MM.1S (cell line): Measurements from ENCODE around the gene KCTD11.

Source experiments
- DNase-seq: peaks from one replicate; pipeline ENCODE4 v3.0.0-alpha.2; 2015
- H2AFZ ChIP-seq: fragments of 300-600 bp; sonication (generic); 2 replicates; pipeline ENCODE4 v1.6.0; 2016; ENCODE audit warnings: antibody characterized with exemption, low read length
- H3F3A ChIP-seq: fragments of 300-600 bp; sonication (generic); 2 replicates; pipeline ENCODE4 v1.6.1; 2016; ENCODE audit warnings: mild to moderate bottlenecking, antibody characterized with exemption, low read length, moderate library complexity, mixed read lengths; ENCODE audit not compliant: insufficient read depth
- H3K27ac ChIP-seq: fragments of 300-600 bp; sonication (generic); 2 replicates; pipeline ENCODE4 v1.5.1; 2016; ENCODE audit warnings: mild to moderate bottlenecking, low read length
- H3K27me3 ChIP-seq: fragments of 300-600 bp; sonication (generic); replicated peaks from 2 replicates; pipeline ENCODE4 v1.6.0; 2016; ENCODE audit warnings: low read length; ENCODE audit not compliant: insufficient read depth
- H3K36me3 ChIP-seq: fragments of 300-600 bp; sonication (generic); replicated peaks from 2 replicates; pipeline ENCODE4 v1.6.1; 2016; ENCODE audit warnings: mild to moderate bottlenecking, low read length, mixed read lengths; ENCODE audit not compliant: insufficient read depth
- H3K4me1 ChIP-seq: fragments of 300-600 bp; sonication (generic); 2 replicates; pipeline ENCODE4 v1.6.1; 2016; ENCODE audit warnings: low read length, mixed read lengths
- H3K4me2 ChIP-seq: fragments of 300-600 bp; sonication (generic); 2 replicates; pipeline ENCODE4 v1.6.0; 2016; ENCODE audit warnings: low read depth, low read length
- H3K4me3 ChIP-seq: fragments of 300-600 bp; sonication (generic); 2 replicates; pipeline ENCODE4 v1.5.1; 2016; ENCODE audit warnings: low read length, mixed read lengths
- H3K79me2 ChIP-seq: fragments of 300-600 bp; sonication (generic); 2 replicates; pipeline ENCODE4 v1.6.1; 2016; ENCODE audit warnings: mixed run types, low read length, mixed read lengths
- H3K9ac ChIP-seq: fragments of 300-600 bp; sonication (generic); 2 replicates; pipeline ENCODE4 v1.6.1; 2016; ENCODE audit warnings: low read length, mixed read lengths
- H3K9me2 ChIP-seq: fragments of 300-600 bp; sonication (generic); replicated peaks from 2 replicates; pipeline ENCODE4 v1.6.1; 2016; ENCODE audit warnings: mild to moderate bottlenecking, low read length, mixed read lengths; ENCODE audit not compliant: insufficient read depth
- H3K9me3 ChIP-seq: fragments of 300-600 bp; sonication (generic); replicated peaks from 2 replicates; pipeline ENCODE4 v1.6.1; 2016; ENCODE audit warnings: mild to moderate bottlenecking, low read length, mixed read lengths; ENCODE audit not compliant: insufficient read depth
- H4K20me1 ChIP-seq: fragments of 300-600 bp; sonication (generic); 2 replicates; pipeline ENCODE4 v1.6.1; 2016; ENCODE audit warnings: mild to moderate bottlenecking, low read length, moderate library complexity, mixed read lengths; ENCODE audit not compliant: insufficient read depth
- EZH2 ChIP-seq: fragments of 300-600 bp; sonication (generic); optimal IDR thresholded peaks from 2 replicates; pipeline ENCODE3; 2017; ENCODE audit warnings: low read depth, mild to moderate bottlenecking, antibody characterized with exemption, low read length, mixed read lengths
- EZH2phosphoT487 ChIP-seq: fragments of 300-600 bp; sonication (generic); IDR thresholded peaks from 2 replicates; pipeline ENCODE4 v1.6.1; 2018; ENCODE audit warnings: antibody characterized with exemption, low read length
- TF ChIP-seq, protein P1 (sequence below): fragments of 300-600 bp; sonication (generic); IDR thresholded peaks from 2 replicates; pipeline ENCODE4 v1.5.1; 2016; ENCODE audit warnings: antibody characterized with exemption, low read length, mixed read lengths

Gene KCTD11

DNA sequence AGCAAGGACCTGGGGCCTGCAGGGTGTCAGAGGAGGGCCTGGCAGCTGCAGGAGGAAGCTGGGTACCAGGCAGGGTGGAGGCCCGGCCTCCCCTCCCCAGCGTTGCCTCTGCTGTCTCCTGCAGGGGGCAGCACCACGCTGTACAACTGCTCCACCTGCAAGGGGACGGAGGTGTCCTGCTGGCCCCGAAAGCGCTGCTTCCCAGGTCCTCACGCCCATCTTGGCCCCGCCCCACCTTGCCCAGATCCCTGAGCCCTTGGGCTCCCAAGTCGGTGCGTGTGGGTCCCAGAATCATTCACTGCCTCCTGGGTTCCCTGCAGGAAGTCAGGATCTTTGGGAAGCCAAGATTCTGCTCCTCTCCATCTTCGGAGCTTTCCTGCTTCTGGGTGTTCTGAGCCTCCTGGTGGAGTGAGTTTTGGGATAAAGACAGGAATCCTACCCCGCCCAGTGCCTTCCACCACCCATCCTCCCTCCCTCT is 4.1 kb downstream of the KCTD11 start:
- no peaks in the 10 kb centered on the region for H3K36me3 ChIP-seq
- no peaks in the 10 kb centered on the region for H3K79me2 ChIP-seq
- H3K27me3 ChIP-seq, result peaks cover 7% of the 10 kb centered on the region; the same call in 1 of the 2 replicates
- H3K9ac ChIP-seq, result no peak overlapping the region
- H3K4me1 ChIP-seq, result peaks cover 2% of the 10 kb centered on the region; the same call in 1 of the 2 replicates
- H3K9me2 ChIP-seq, result no peaks in the 10 kb centered on the region
- TF ChIP-seq, protein P1, sequence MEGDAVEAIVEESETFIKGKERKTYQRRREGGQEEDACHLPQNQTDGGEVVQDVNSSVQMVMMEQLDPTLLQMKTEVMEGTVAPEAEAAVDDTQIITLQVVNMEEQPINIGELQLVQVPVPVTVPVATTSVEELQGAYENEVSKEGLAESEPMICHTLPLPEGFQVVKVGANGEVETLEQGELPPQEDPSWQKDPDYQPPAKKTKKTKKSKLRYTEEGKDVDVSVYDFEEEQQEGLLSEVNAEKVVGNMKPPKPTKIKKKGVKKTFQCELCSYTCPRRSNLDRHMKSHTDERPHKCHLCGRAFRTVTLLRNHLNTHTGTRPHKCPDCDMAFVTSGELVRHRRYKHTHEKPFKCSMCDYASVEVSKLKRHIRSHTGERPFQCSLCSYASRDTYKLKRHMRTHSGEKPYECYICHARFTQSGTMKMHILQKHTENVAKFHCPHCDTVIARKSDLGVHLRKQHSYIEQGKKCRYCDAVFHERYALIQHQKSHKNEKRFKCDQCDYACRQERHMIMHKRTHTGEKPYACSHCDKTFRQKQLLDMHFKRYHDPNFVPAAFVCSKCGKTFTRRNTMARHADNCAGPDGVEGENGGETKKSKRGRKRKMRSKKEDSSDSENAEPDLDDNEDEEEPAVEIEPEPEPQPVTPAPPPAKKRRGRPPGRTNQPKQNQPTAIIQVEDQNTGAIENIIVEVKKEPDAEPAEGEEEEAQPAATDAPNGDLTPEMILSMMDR, result peak; percentile 92
- TF ChIP-seq EZH2phosphoT487, result no peak
- no peak overlapping the region for H3K4me3 ChIP-seq
- no peaks in the 10 kb centered on the region for H3K9me3 ChIP-seq
- H4K20me1 ChIP-seq, result no peaks in the 10 kb centered on the region
- H3K4me2 ChIP-seq, result peak overlapping the region; percentile 31; the same call in 1 of the 2 replicates
- 0 out of 2 replicates have a peak, but pooled peaks cover 3% of the 10 kb centered on the region for H3F3A ChIP-seq
- peak overlapping the region; percentile 57; the same call in 1 of the 2 replicates for H2AFZ ChIP-seq
- DNase-seq, result peak; percentile 78
- no peak overlapping the region for H3K27ac ChIP-seq

DNA sequence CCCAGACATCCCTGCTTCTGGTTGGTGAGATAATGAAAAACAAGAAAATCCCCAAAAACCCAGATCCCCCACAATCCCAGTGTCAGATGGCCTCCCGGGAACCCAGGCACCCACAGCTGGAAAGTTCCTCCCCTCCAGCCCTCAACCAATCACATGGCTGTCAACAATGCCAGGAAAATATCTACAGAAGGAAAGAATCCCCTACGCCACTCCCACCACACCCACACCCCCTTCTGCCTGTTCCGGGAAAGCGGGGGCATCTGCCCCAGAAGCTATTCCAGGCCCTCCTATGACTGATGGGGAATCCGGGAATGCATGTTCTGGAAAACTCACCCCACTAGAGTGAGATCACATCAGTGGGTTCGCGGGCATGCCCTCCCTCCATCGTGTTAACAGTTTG is 4.8 kb downstream of the KCTD11 start:
- Histone ChIP-seq H3K4me3 (no peak overlapping the region), H2AFZ (no peak overlapping the region), H3K79me2 (no peaks in the 10 kb centered on the region), H3K27ac (no peak overlapping the region), H3K9me2 (no peaks in the 10 kb centered on the region), H3K9ac (no peak overlapping the region), H3F3A (no peaks in the 10 kb centered on the region), H3K36me3 (no peaks in the 10 kb centered on the region), H3K4me2 (no peak overlapping the region), H3K9me3 (no peaks in the 10 kb centered on the region), H3K27me3 (peaks cover 8% of the 10 kb centered on the region; the same call in 1 of the 2 replicates), H4K20me1 (no peaks in the 10 kb centered on the region), H3K4me1 (no peaks in the 10 kb centered on the region)
- DNase-seq, result no peak
- TF ChIP-seq EZH2phosphoT487 (no peak), EZH2 (no peak)
- TF ChIP-seq, protein P1, result no peak

DNA sequence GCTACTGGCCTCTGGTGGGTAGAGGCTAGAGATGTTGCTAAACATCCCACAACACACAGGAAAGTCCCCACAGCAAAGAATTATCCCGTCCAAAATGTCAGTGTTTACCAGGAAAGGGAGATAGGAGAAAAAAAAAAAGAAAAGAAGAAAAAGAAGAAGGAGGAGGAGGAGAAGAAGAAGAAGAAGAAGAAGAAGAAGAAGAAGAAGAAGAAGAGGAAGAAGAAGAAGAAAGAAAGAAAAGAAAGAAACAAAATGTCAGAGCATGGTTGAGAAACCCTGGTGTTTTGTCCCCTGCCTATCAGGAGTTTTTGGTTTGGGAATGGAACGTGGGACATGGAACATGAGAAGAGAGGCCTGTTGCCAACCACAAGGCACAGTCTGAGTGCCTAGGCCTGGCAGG is 5.4 kb downstream of the KCTD11 start:
- TF ChIP-seq EZH2 (no peak), EZH2phosphoT487 (no peak)
- TF ChIP-seq, protein P1, result no peak
- peaks cover 14% of the 10 kb centered on the region; the same call in 1 of the 2 replicates for H3K27me3 ChIP-seq
- no peak for DNase-seq

More for the DNA sequence above, 5.4 kb downstream of the KCTD11 start:
- Histone ChIP-seq H3K4me1 (no peaks in the 10 kb centered on the region), H3K27ac (no peak overlapping the region), H3K9me3 (no peaks in the 10 kb centered on the region), H3F3A (no peaks in the 10 kb centered on the region), H3K9ac (no peak overlapping the region), H3K79me2 (no peaks in the 10 kb centered on the region), H3K4me3 (no peak overlapping the region), H3K9me2 (no peaks in the 10 kb centered on the region), H3K4me2 (no peak overlapping the region), H4K20me1 (no peaks in the 10 kb centered on the region), H3K36me3 (no peaks in the 10 kb centered on the region), H2AFZ (no peak overlapping the region)
